HEK293 (cell line): ENCODE measurements around the gene IL36RN.

Experiments used
- CTCF ChIA-PET: fragments of 350-600 bp; formaldehyde crosslinking; extraction: SDS; loops from one replicate; lab custom pipeline; 2021; ENCODE audit warnings: antibody characterized with exemption; lab: Yijun Ruan, JAX
- POLR2A ChIA-PET: fragments of 300-600 bp; formaldehyde crosslinking; extraction: SDS; loops from one replicate; lab custom pipeline; 2020; ENCODE audit warnings: antibody characterized with exemption, inconsistent platforms; lab: Yijun Ruan, JAX
- H3K27ac ChIP-seq: fragments of 200-500 bp; sonication (Bioruptor generic); 2 replicates; pipeline ENCODE4 v1.5.1; 2014; ENCODE audit warnings: low read depth, low read length, control low read depth, inconsistent platforms; ENCODE audit errors: extremely low read depth
- H3K36me3 ChIP-seq, 2 experiments: fragments of 200-500 bp in 1 of 2; sonication (Bioruptor generic) in 1 of 2; 1 replicate in 1 of 2; 2 replicates in 1 of 2; pipeline ENCODE4 v1.5.1; 2014 to 2017; ENCODE audit warnings: inconsistent platforms in 2 of 2, low read length in 2 of 2; ENCODE audit not compliant: control insufficient read depth in 2 of 2, insufficient read depth in 1 of 2
- H3K4me1 ChIP-seq: fragments of 200-500 bp; sonication (Bioruptor generic); 2 replicates; pipeline ENCODE4 v1.5.1; 2014; ENCODE audit warnings: mild to moderate bottlenecking, low read length, inconsistent platforms; ENCODE audit not compliant: control insufficient read depth, insufficient read depth
- H3K4me3 ChIP-seq: 2 replicates; pipeline ENCODE4 v1.5.1; 2011; ENCODE audit warnings: low read depth, mild to moderate bottlenecking, control low read depth, low read length, moderate library complexity
- H3K9me3 ChIP-seq: fragments of 200-500 bp; sonication (Bioruptor generic); 2 replicates; pipeline ENCODE4 v1.5.1; 2014; ENCODE audit warnings: low read depth, low read length, inconsistent platforms; ENCODE audit not compliant: control insufficient read depth, insufficient read depth
- AEBP2 ChIP-seq: fragments of 450-650 bp; formaldehyde crosslinking; IDR thresholded peaks from 2 replicates; pipeline ENCODE4 v1.5.1; 2016; ENCODE audit warnings: missing biosample characterization, missing genetic modification characterization, borderline replicate concordance
- ATF2 ChIP-seq: fragments of 450-650 bp; formaldehyde crosslinking; IDR thresholded peaks from 2 replicates; pipeline ENCODE4 v1.5.1; 2016; ENCODE audit warnings: missing biosample characterization, missing genetic modification characterization, low read depth
- BCL6B ChIP-seq: fragments of 450-650 bp; formaldehyde crosslinking; IDR thresholded peaks from 2 replicates; pipeline ENCODE4 v1.5.1; 2017; ENCODE audit warnings: missing biosample characterization, missing genetic modification characterization
- GLI2 ChIP-seq: fragments of 450-650 bp; formaldehyde crosslinking; IDR thresholded peaks from 2 replicates; pipeline ENCODE4; 2017; ENCODE audit warnings: missing biosample characterization, missing genetic modification characterization, low read depth, borderline replicate concordance
- GLI4 ChIP-seq: fragments of 450-650 bp; formaldehyde crosslinking; IDR thresholded peaks from 2 replicates; pipeline ENCODE4 v1.5.1; 2016; ENCODE audit warnings: missing biosample characterization, missing genetic modification characterization
- KLF8 ChIP-seq: fragments of 450-650 bp; formaldehyde crosslinking; IDR thresholded peaks from 2 replicates; pipeline ENCODE4 v1.5.1; 2016; ENCODE audit warnings: missing biosample characterization, missing genetic modification characterization
- SETDB1 ChIP-seq: IDR thresholded peaks from one replicate; pipeline ENCODE4 v1.6.1; 2017; ENCODE audit warnings: mild to moderate bottlenecking, low read length, moderate library complexity, mixed read lengths; ENCODE audit not compliant: insufficient read length
- TRIM28 ChIP-seq: IDR thresholded peaks from 2 replicates; pipeline ENCODE4 v1.6.1; 2011; ENCODE audit warnings: low read length, control low read depth, borderline replicate concordance
- ZBTB21 ChIP-seq: fragments of 450-650 bp; formaldehyde crosslinking; IDR thresholded peaks from 2 replicates; pipeline ENCODE4 v1.5.1; 2017; ENCODE audit warnings: missing biosample characterization, missing genetic modification characterization
- ZFP41 ChIP-seq: fragments of 450-650 bp; formaldehyde crosslinking; IDR thresholded peaks from 2 replicates; pipeline ENCODE4 v1.5.1; 2016; ENCODE audit warnings: missing biosample characterization, missing genetic modification characterization, borderline replicate concordance
- ZNF133 ChIP-seq: fragments of 450-650 bp; formaldehyde crosslinking; IDR thresholded peaks from 2 replicates; pipeline ENCODE4 v1.5.1; 2016; ENCODE audit warnings: missing biosample characterization, missing genetic modification characterization
- ZNF169 ChIP-seq: fragments of 450-650 bp; formaldehyde crosslinking; IDR thresholded peaks from 2 replicates; pipeline ENCODE4 v1.5.1; 2016; ENCODE audit warnings: missing biosample characterization, missing genetic modification characterization
- ZNF362 ChIP-seq: fragments of 450-650 bp; formaldehyde crosslinking; IDR thresholded peaks from 2 replicates; pipeline ENCODE4 v1.5.1; 2016; ENCODE audit warnings: missing biosample characterization, missing genetic modification characterization
- ZNF366 ChIP-seq: fragments of 450-650 bp; formaldehyde crosslinking; conservative IDR thresholded peaks from 2 replicates; pipeline ENCODE4 v1.5.1; 2016; ENCODE audit warnings: missing biosample characterization, missing genetic modification characterization
- ZNF394 ChIP-seq: fragments of 450-650 bp; formaldehyde crosslinking; IDR thresholded peaks from 2 replicates; pipeline ENCODE4 v1.5.1; 2016; ENCODE audit warnings: missing biosample characterization, missing genetic modification characterization, mild to moderate bottlenecking, moderate library complexity, borderline replicate concordance
- ZNF398 ChIP-seq: fragments of 450-650 bp; formaldehyde crosslinking; IDR thresholded peaks from 2 replicates; pipeline ENCODE4 v1.5.1; 2017; ENCODE audit warnings: missing biosample characterization, missing genetic modification characterization
- ZNF488 ChIP-seq: fragments of 450-650 bp; formaldehyde crosslinking; IDR thresholded peaks from 2 replicates; pipeline ENCODE4 v1.5.1; 2016; ENCODE audit warnings: missing biosample characterization, missing genetic modification characterization
- ZNF530 ChIP-seq: fragments of 450-650 bp; formaldehyde crosslinking; IDR thresholded peaks from 2 replicates; pipeline ENCODE4 v1.5.1; 2016; ENCODE audit warnings: low read depth, missing biosample characterization, missing genetic modification characterization
- ZNF544 ChIP-seq: fragments of 450-650 bp; formaldehyde crosslinking; IDR thresholded peaks from 2 replicates; pipeline ENCODE4 v1.5.0; 2017; ENCODE audit warnings: missing biosample characterization, missing genetic modification characterization
- ZNF701 ChIP-seq: fragments of 450-650 bp; formaldehyde crosslinking; IDR thresholded peaks from 2 replicates; pipeline ENCODE4 v1.5.1; 2016; ENCODE audit warnings: missing biosample characterization, missing genetic modification characterization
- ZNF768 ChIP-seq: fragments of 450-650 bp; formaldehyde crosslinking; IDR thresholded peaks from 2 replicates; pipeline ENCODE4 v1.5.1; 2018; ENCODE audit warnings: missing biosample characterization, mild to moderate bottlenecking, missing genetic modification characterization
- ZNF776 ChIP-seq: fragments of 450-650 bp; formaldehyde crosslinking; IDR thresholded peaks from 2 replicates; pipeline ENCODE4 v1.5.0; 2017; ENCODE audit warnings: missing biosample characterization, missing genetic modification characterization, borderline replicate concordance
- ZSCAN5A ChIP-seq: fragments of 450-650 bp; formaldehyde crosslinking; IDR thresholded peaks from 2 replicates; pipeline ENCODE4 v1.5.1; 2016; ENCODE audit warnings: missing biosample characterization, missing genetic modification characterization

IL36RN gene

GRCh38 chr2:113050921-113051895 lies 7.8 kb upstream of the IL36RN start:
- Histone ChIP-seq H3K9me3 (no peaks in the 10 kb centered on the region), H3K4me3 (no peak overlapping the region), H3K27ac (no peak overlapping the region), H3K36me3 (no peaks in the 10 kb centered on the region), H3K4me1 (no peaks in the 10 kb centered on the region)
- ChIA-PET POLR2A (no interaction called here), CTCF (no interaction called here)
- TF ChIP-seq ZNF362 (tag by site-specific recombination): no peak
- TF ChIP-seq GLI2 (tag by site-specific recombination): no peak
- no peak for TF ChIP-seq ZNF488 (tag by site-specific recombination)
- no peak for TF ChIP-seq AEBP2
- TF ChIP-seq ZNF530 (tag by site-specific recombination): no peak

GRCh38 chr2:113052396-113052917 lies 6.5 kb upstream of the IL36RN start, which contains the start of gene IL36B:
IL36B (minus strand) TSS chr2:113052867.
- ChIA-PET CTCF (interaction anchor here (0.6 kb wide), 2 partner anchors 28 to 150 kb away, joined by 3 read pairs; no protein-coding TSS in a partner anchor), POLR2A (no interaction called here)
- Histone ChIP-seq H3K4me1 (no peaks in the 10 kb centered on the region), H3K9me3 (no peaks in the 10 kb centered on the region), H3K27ac (no peak within 1 kb of the TSS)
- TF ChIP-seq GLI4 (tag by site-specific recombination): no peak
- no peak for TF ChIP-seq TRIM28
- TF ChIP-seq ZSCAN5A (tag by site-specific recombination): no peak
- no peak for TF ChIP-seq SETDB1
- no peak for TF ChIP-seq ZNF169 (tag by site-specific recombination)
- no peak for TF ChIP-seq ZNF133 (tag by site-specific recombination)
- no peak for TF ChIP-seq ZNF701 (tag by site-specific recombination)
- no peak for TF ChIP-seq ZNF768 (tag by site-specific recombination)
- TF ChIP-seq ZNF398: no peak
- TF ChIP-seq ZNF366 (tag by site-specific recombination): no peak
- TF ChIP-seq ZNF544 (tag by site-specific recombination): no peak
- no peak for TF ChIP-seq KLF8 (tag by site-specific recombination)
- no peak for TF ChIP-seq ZNF394 (tag by site-specific recombination)
- no peak for TF ChIP-seq ZFP41 (tag by site-specific recombination)
- no peak for TF ChIP-seq ZNF776 (tag by site-specific recombination)
- no peak for TF ChIP-seq ATF2 (tag by site-specific recombination)
- no peak for TF ChIP-seq BCL6B (tag by site-specific recombination)
- no peak for TF ChIP-seq ZBTB21
- TF ChIP-seq, all 188 proteins: peak for 0
- Histone ChIP-seq H3K4me3 (no peak within 1 kb of the TSS), H3K36me3 (no peaks in the 10 kb centered on the region)
